ENCODE results near the gene NREP. TPM values are rescaled to one million over a fixed set of nuclear protein-coding genes. Genes with fewer than 3 reads are reported as not detected.

The NREP gene
- total and polyA plus RNA-seq, 10 of the 15 experiments (the other 5 are each of a cell fraction or from before 2014, with no cell fraction given): 20.6 to 117 (median 32.2) TPM

- WGBS (ENCODE audit: insufficient coverage, insufficient replicate concordance, low lambda C conversion rate, missing lambda C conversion rate): 0% methylated on average over 1 of the region's 1 CpG
- H3K4me1 ChIP-seq (ENCODE audit: control insufficient read depth, insufficient read depth, low read length): no peaks in the 10 kb centered on the region
- FAIRE-seq (peak; percentile 7), DNase-seq (ENCODE audit: low read depth, low spot score) (no peak), ATAC-seq (no peak)
- intact Hi-C loops (cut with micrococcal nuclease; ENCODE audit: unreplicated experiment): no loop called here
- RAD21 ChIA-PET (ENCODE audit: unreplicated experiment): interaction anchor here (0.8 to 1.4 kb wide), 2 partner anchors 65 to 68 kb away, joined by 3 read pairs; no protein-coding TSS in a partner anchor
- no peaks in the 10 kb centered on the region for H3K27me3 ChIP-seq (replicated peaks in 1 of 2; ENCODE audit: control insufficient read depth in 2 of 2, insufficient read depth in 2 of 2, low read length in 1 of 2)
- SMC1A ChIA-PET (ENCODE audit: uncharacterized antibody, unreplicated experiment): interaction anchor here (0.7 to 3.2 kb wide), 10 partner anchors 8 to 336 kb away, joined by 3 to 9 read pairs (median 4); no protein-coding TSS in a partner anchor
- no peaks in the 10 kb centered on the region for H3K9me3 ChIP-seq (replicated peaks; ENCODE audit: control insufficient read depth, insufficient read depth, low read length)
- H2AFZ ChIP-seq (ENCODE audit: control insufficient read depth, low read depth, low read length): no peak overlapping the region
- H3K79me2 ChIP-seq (ENCODE audit: control insufficient read depth, insufficient read depth, low read length): no peaks in the 10 kb centered on the region
- POLR2A ChIA-PET: no interaction called here
- H3K27ac ChIP-seq (ENCODE audit: control insufficient read depth, insufficient read depth): no peak overlapping the region
- in situ Hi-C loops (cut with MboI): no loop called here
- no peak overlapping the region for H3K4me3 ChIP-seq
- no peak overlapping the region for H3K4me2 ChIP-seq (ENCODE audit: control insufficient read depth, insufficient read depth)
- BruUV-seq (replicated peaks): no TSS peak
- no peaks in the 10 kb centered on the region for H3K36me3 ChIP-seq (ENCODE audit: control insufficient read depth in 2 of 2, insufficient read depth in 2 of 2, low read length in 1 of 2)
- no peaks in the 10 kb centered on the region for H4K20me1 ChIP-seq (ENCODE audit: control insufficient read depth, insufficient read depth)
- CTCF ChIA-PET: interaction anchor here (1.0 kb wide), 1 partner anchor 139 kb away, joined by 3 read pairs; no protein-coding TSS in a partner anchor
- H3K9ac ChIP-seq (ENCODE audit: control insufficient read depth, insufficient read depth, low read length): no peak overlapping the region
- no peak for TF ChIP-seq ESRRA (IDR thresholded peaks at IDR 0.05; ENCODE audit: low read length)
- no peak for TF ChIP-seq SPI1 (IDR thresholded peaks at IDR 0.05; ENCODE audit: borderline replicate concordance, insufficient read depth, low read depth, low read length)
- TF ChIP-seq ZBTB33 (IDR thresholded peaks at IDR 0.05): no peak
- TF ChIP-seq CUX1 (IDR thresholded peaks at IDR 0.05; ENCODE audit: insufficient replicate concordance, low read depth, low read length): no peak
- TF ChIP-seq TBL1XR1 (IDR thresholded peaks at IDR 0.05; ENCODE audit: low read depth, low read length): no peak
- TF ChIP-seq YBX1 (IDR thresholded peaks at IDR 0.05): no peak
- TF ChIP-seq FOS (IDR thresholded peaks at IDR 0.05; ENCODE audit: borderline replicate concordance, extremely low read depth, insufficient read length): no peak
- no peak for TF ChIP-seq PBX3 (IDR thresholded peaks at IDR 0.05; ENCODE audit: insufficient replicate concordance, low read depth, low read length)
- no peak for TF ChIP-seq MXI1 (IDR thresholded peaks at IDR 0.05; ENCODE audit: low read depth, low read length)
- TF ChIP-seq STAT3 (IDR thresholded peaks at IDR 0.05; ENCODE audit: low read depth, low read length): no peak
- no peak for TF ChIP-seq E4F1 (IDR thresholded peaks at IDR 0.05; ENCODE audit: borderline replicate concordance, partially characterized antibody)
- TF ChIP-seq MYB (IDR thresholded peaks at IDR 0.05; ENCODE audit: borderline replicate concordance, low read depth, low read length): no peak
- no peak for TF ChIP-seq IKZF2 (IDR thresholded peaks at IDR 0.05)
These were observed 67.5 kb downstream of the NREP start for GRCh38 chr5:111689357-111689935.

Measured in GM12878 (cell line).